AG20443 (cell line): Measurements from ENCODE around the gene EMC8.

ENCODE experiments used
- DNase-seq: peaks from one replicate; pipeline ENCODE4 v3.0.0; 2012; ENCODE audit warnings: low spot score, mixed read lengths

EMC8 gene

GRCh38 chr16:85754413-85754812, 44.9 kb downstream of the EMC8 start:
- DNase-seq: no peak

GRCh38 chr16:85753976-85754375, 45.4 kb downstream of the EMC8 start:
- no peak for DNase-seq

- DNase-seq: no peak
Measured at GRCh38 chr16:85753559-85753958, 45.8 kb downstream of the EMC8 start.

GRCh38 chr16:85752511-85753420, 46.6 kb downstream of the EMC8 start:
- no peak for DNase-seq

- DNase-seq: no peak
Measured at GRCh38 chr16:85751698-85752501, 47.4 kb downstream of the EMC8 start.

- peak; percentile 96 for DNase-seq
Measured at GRCh38 chr16:85750827-85751697, 48.3 kb downstream of the EMC8 start, which contains the start of gene C16orf74. C16orf74 (minus strand) TSS chr16:85751096; CDS start chr16:85735217, 15,879 bp downstream.

- peak; percentile 46 for DNase-seq
Measured at GRCh38 chr16:85750146-85750826, 49.1 kb downstream of the EMC8 start.

GRCh38 chr16:85749771-85750145, 49.6 kb downstream of the EMC8 start:
- DNase-seq: no peak

GRCh38 chr16:85746460-85747215, 52.7 kb downstream of the EMC8 start:
- DNase-seq: peak; percentile 57

- DNase-seq: no peak
Measured at GRCh38 chr16:85738923-85739715, 60.2 kb downstream of the EMC8 start.

GRCh38 chr16:85736921-85737320, 62.4 kb downstream of the EMC8 start:
- no peak for DNase-seq

- DNase-seq: no peak
Measured at GRCh38 chr16:85735946-85736345, 63.4 kb downstream of the EMC8 start.

- no peak for DNase-seq
Measured at GRCh38 chr16:85735225-85735635, 64.1 kb downstream of the EMC8 start.

- DNase-seq: no peak
Measured at GRCh38 chr16:85734311-85735017, 64.9 kb downstream of the EMC8 start.

GRCh38 chr16:85733839-85734170, 65.5 kb downstream of the EMC8 start:
- peak; percentile 54 for DNase-seq

- no peak for DNase-seq
Measured at GRCh38 chr16:85733155-85733838, 66.0 kb downstream of the EMC8 start.

GRCh38 chr16:85731179-85731578, 68.2 kb downstream of the EMC8 start:
- no peak for DNase-seq

- DNase-seq: no peak
Measured at GRCh38 chr16:85730186-85730465, 69.2 kb downstream of the EMC8 start.
